Measurements from ENCODE around the gene NSUN3.

- TF ChIP-seq CTCF (IDR thresholded peaks at IDR 0.05; ENCODE audit: borderline replicate concordance, extremely low read depth, low read length, poor library complexity, severe bottlenecking) (no peak), EZH2 (IDR thresholded peaks at IDR 0.05; ENCODE audit: borderline replicate concordance, low read depth, low read length, severe bottlenecking) (no peak)
Observed at GRCh38 chr3:94114666-94115065, 51.8 kb downstream of the NSUN3 start.

Measured in DND-41 (cell line).